ENCODE measurements around the gene EFNA1. TPM values are rescaled to one million over a fixed set of nuclear protein-coding genes. Genes with fewer than 3 reads are reported as not detected.

EFNA1 gene
- total and polyA plus RNA-seq, 2 of the 13 experiments (the other 11 are each of a cell fraction or from before 2014, with no cell fraction given): 81.8 to 874 TPM

DNA sequence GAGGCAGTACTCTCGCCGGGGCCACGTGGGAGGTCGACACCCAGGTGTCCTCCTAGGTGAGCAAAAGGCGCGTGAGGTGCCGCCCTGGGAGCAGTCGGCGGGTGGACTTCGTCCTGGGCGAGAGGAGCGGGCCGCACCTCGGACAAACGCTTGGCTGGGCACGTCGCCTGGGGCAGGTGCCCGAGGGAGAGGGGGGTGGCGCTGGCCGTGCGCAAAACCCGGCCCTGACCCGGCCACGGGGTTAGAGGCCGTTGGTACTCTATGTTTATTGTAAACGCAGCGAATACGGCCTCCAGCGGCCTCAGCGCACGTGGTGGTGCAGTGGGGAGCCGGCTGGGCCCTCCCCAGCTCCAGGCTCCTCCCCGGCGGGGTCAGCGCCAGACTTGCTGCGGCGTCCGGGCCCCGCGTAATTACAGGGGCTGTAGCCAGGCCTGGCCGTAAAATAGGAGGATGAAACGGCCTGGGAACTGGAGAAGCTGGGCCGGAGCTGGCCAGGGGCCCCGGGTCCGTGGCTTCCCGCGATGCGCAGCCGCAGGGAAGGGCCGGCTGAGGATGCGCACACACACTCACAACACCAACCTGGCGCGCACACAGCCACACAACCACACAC, 1.6 kb upstream of the EFNA1 start (continued):
- TF ChIP-seq, protein P1, sequence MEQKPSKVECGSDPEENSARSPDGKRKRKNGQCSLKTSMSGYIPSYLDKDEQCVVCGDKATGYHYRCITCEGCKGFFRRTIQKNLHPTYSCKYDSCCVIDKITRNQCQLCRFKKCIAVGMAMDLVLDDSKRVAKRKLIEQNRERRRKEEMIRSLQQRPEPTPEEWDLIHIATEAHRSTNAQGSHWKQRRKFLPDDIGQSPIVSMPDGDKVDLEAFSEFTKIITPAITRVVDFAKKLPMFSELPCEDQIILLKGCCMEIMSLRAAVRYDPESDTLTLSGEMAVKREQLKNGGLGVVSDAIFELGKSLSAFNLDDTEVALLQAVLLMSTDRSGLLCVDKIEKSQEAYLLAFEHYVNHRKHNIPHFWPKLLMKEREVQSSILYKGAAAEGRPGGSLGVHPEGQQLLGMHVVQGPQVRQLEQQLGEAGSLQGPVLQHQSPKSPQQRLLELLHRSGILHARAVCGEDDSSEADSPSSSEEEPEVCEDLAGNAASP (CRISPR knock-in tag; IDR thresholded peaks at IDR 0.05; ENCODE audit: borderline replicate concordance): peak; percentile 98
- TF ChIP-seq MTA3 (CRISPR knock-in tag; IDR thresholded peaks at IDR 0.05) (no peak), ZNF703 (CRISPR knock-in tag; IDR thresholded peaks at IDR 0.05; ENCODE audit: borderline replicate concordance) (peak; percentile 79; the same call in 1 of the 2 replicates), MAFK (conservative IDR thresholded peaks at IDR 0.05 in 1 of 2, IDR thresholded peaks at IDR 0.05 in 1 of 2; ENCODE audit: low read length in 2 of 2) (peak; percentile 46 to 55; a peak in 3 of 4 replicates), GFI1 (CRISPR knock-in tag; IDR thresholded peaks at IDR 0.05; ENCODE audit: borderline replicate concordance) (peak; percentile 85), HOXD1 (CRISPR knock-in tag; IDR thresholded peaks at IDR 0.05) (peak; percentile 94), DMAP1 (CRISPR knock-in tag; IDR thresholded peaks at IDR 0.05) (peak; percentile 96), HOXA7 (CRISPR knock-in tag; IDR thresholded peaks at IDR 0.05) (peak; percentile 68; the same call in 1 of the 2 replicates), ZKSCAN8 (CRISPR knock-in tag; IDR thresholded peaks at IDR 0.05; ENCODE audit: borderline replicate concordance) (peak; percentile 95), NFYC (CRISPR knock-in tag; IDR thresholded peaks at IDR 0.05) (peak; percentile 30; the same call in 1 of the 2 replicates), CHCHD3 (CRISPR knock-in tag; IDR thresholded peaks at IDR 0.05) (no peak), ZNF253 (CRISPR knock-in tag; IDR thresholded peaks at IDR 0.05; ENCODE audit: borderline replicate concordance) (peak; percentile 98), ZNF260 (CRISPR knock-in tag; IDR thresholded peaks at IDR 0.05; ENCODE audit: borderline replicate concordance, low read depth) (no peak), NFIC (IDR thresholded peaks at IDR 0.05; ENCODE audit: low read length) (no peak), SP2 (CRISPR knock-in tag; IDR thresholded peaks at IDR 0.05) (no peak), ZNF33B (CRISPR knock-in tag; IDR thresholded peaks at IDR 0.05) (peak; percentile 67), SOX6 (IDR thresholded peaks at IDR 0.05) (no peak), SOX6 (CRISPR knock-in tag; IDR thresholded peaks at IDR 0.05) (peak; percentile 95), ZNF652 (CRISPR knock-in tag; IDR thresholded peaks at IDR 0.05; ENCODE audit: borderline replicate concordance, low read depth) (peak; percentile 42; the same call in 1 of the 2 replicates)
- TF ChIP-seq, protein P2, sequence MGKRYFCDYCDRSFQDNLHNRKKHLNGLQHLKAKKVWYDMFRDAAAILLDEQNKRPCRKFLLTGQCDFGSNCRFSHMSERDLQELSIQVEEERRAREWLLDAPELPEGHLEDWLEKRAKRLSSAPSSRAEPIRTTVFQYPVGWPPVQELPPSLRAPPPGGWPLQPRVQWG (CRISPR knock-in tag; IDR thresholded peaks at IDR 0.05; ENCODE audit: borderline replicate concordance, low read depth): no peak
- TF ChIP-seq, protein P3, sequence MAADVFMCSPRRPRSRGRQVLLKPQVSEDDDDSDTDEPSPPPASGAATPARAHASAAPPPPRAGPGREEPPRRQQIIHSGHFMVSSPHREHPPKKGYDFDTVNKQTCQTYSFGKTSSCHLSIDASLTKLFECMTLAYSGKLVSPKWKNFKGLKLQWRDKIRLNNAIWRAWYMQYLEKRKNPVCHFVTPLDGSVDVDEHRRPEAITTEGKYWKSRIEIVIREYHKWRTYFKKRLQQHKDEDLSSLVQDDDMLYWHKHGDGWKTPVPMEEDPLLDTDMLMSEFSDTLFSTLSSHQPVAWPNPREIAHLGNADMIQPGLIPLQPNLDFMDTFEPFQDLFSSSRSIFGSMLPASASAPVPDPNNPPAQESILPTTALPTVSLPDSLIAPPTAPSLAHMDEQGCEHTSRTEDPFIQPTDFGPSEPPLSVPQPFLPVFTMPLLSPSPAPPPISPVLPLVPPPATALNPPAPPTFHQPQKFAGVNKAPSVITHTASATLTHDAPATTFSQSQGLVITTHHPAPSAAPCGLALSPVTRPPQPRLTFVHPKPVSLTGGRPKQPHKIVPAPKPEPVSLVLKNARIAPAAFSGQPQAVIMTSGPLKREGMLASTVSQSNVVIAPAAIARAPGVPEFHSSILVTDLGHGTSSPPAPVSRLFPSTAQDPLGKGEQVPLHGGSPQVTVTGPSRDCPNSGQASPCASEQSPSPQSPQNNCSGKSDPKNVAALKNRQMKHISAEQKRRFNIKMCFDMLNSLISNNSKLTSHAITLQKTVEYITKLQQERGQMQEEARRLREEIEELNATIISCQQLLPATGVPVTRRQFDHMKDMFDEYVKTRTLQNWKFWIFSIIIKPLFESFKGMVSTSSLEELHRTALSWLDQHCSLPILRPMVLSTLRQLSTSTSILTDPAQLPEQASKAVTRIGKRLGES (CRISPR knock-in tag; IDR thresholded peaks at IDR 0.05; ENCODE audit: borderline replicate concordance): peak; percentile 50; the same call in 1 of the 2 replicates
- TF ChIP-seq, protein P4, sequence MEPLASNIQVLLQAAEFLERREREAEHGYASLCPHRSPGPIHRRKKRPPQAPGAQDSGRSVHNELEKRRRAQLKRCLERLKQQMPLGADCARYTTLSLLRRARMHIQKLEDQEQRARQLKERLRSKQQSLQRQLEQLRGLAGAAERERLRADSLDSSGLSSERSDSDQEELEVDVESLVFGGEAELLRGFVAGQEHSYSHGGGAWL (CRISPR knock-in tag; IDR thresholded peaks at IDR 0.05): peak; percentile 97
- TF ChIP-seq, protein P5, sequence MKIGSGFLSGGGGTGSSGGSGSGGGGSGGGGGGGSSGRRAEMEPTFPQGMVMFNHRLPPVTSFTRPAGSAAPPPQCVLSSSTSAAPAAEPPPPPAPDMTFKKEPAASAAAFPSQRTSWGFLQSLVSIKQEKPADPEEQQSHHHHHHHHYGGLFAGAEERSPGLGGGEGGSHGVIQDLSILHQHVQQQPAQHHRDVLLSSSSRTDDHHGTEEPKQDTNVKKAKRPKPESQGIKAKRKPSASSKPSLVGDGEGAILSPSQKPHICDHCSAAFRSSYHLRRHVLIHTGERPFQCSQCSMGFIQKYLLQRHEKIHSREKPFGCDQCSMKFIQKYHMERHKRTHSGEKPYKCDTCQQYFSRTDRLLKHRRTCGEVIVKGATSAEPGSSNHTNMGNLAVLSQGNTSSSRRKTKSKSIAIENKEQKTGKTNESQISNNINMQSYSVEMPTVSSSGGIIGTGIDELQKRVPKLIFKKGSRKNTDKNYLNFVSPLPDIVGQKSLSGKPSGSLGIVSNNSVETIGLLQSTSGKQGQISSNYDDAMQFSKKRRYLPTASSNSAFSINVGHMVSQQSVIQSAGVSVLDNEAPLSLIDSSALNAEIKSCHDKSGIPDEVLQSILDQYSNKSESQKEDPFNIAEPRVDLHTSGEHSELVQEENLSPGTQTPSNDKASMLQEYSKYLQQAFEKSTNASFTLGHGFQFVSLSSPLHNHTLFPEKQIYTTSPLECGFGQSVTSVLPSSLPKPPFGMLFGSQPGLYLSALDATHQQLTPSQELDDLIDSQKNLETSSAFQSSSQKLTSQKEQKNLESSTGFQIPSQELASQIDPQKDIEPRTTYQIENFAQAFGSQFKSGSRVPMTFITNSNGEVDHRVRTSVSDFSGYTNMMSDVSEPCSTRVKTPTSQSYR (CRISPR knock-in tag; IDR thresholded peaks at IDR 0.05; ENCODE audit: borderline replicate concordance): peak; percentile 94

All from HepG2 (cell line).